Osteoblast (primary cell): ENCODE results near the gene TRIM37. TPM values are rescaled to one million over a fixed set of nuclear protein-coding genes. Genes with fewer than 3 reads are reported as not detected.

Experiments
- DNase-seq: peaks from one replicate; pipeline ENCODE4 v3.0.0; 2011; ENCODE audit warnings: low spot score, mixed read lengths; ENCODE audit not compliant: insufficient read length; ENCODE audit errors: missing footprints
- H2AFZ ChIP-seq: 2 replicates; pipeline ENCODE4 v1.6.0; 2011; ENCODE audit warnings: mild to moderate bottlenecking, low read length
- H3K27ac ChIP-seq: 2 replicates; pipeline ENCODE4 v1.5.1; 2011; ENCODE audit warnings: mild to moderate bottlenecking, low read depth, low read length, moderate library complexity
- H3K27me3 ChIP-seq: 2 replicates; pipeline ENCODE4 v1.6.0; 2012; ENCODE audit warnings: mild to moderate bottlenecking, control low read depth, inconsistent platforms, low read length, moderate library complexity; ENCODE audit not compliant: insufficient read depth
- H3K36me3 ChIP-seq: 2 replicates; pipeline ENCODE4 v1.5.1; 2011; ENCODE audit warnings: mild to moderate bottlenecking, low read length, control low read depth, moderate library complexity; ENCODE audit not compliant: insufficient read depth
- H3K4me1 ChIP-seq: 2 replicates; pipeline ENCODE4 v1.5.1; 2011; ENCODE audit warnings: mild to moderate bottlenecking, low read length, control low read depth, moderate library complexity; ENCODE audit not compliant: insufficient read depth
- H3K4me2 ChIP-seq: 2 replicates; pipeline ENCODE4 v1.6.0; 2011; ENCODE audit warnings: mild to moderate bottlenecking, low read length; ENCODE audit not compliant: insufficient read depth
- H3K4me3 ChIP-seq: fragments of 200-600 bp; sonication (generic); 3 replicates; pipeline ENCODE4 v1.5.1; 2012; ENCODE audit warnings: mild to moderate bottlenecking, low read length, inconsistent platforms; ENCODE audit not compliant: insufficient read depth
- H3K79me2 ChIP-seq: 2 replicates; pipeline ENCODE4 v1.6.0; 2012; ENCODE audit warnings: mild to moderate bottlenecking, low read length, control low read depth, inconsistent platforms; ENCODE audit not compliant: insufficient read depth
- H3K9me3 ChIP-seq: 2 replicates; pipeline ENCODE4 v1.5.1; 2011; ENCODE audit warnings: low read depth, low read length, control low read depth
- H4K20me1 ChIP-seq: 2 replicates; pipeline ENCODE4 v1.6.0; 2012; ENCODE audit warnings: mild to moderate bottlenecking, low read length, control low read depth; ENCODE audit not compliant: insufficient read depth
- CTCF ChIP-seq: IDR thresholded peaks from 2 replicates; pipeline ENCODE4 v1.5.1; 2011; ENCODE audit warnings: mild to moderate bottlenecking, low read depth, low read length, moderate library complexity; ENCODE audit errors: extremely low read depth
- total RNA-seq: library from RNA; depleted of rRNA; stranded (reverse); fragments of >200 nt; gene quantifications from 2 replicates; pipeline ENCODE4 v1.2.3, GENCODE V29; 2012

Gene TRIM37
- total RNA-seq, 1 donor: 40.5 TPM

GRCh38 chr17:59111539-59111938 is 4.9 kb upstream of the TRIM37 start:
- H4K20me1 ChIP-seq: no peaks in the 10 kb centered on the region
- H3K4me1 ChIP-seq: peaks cover 6% of the 10 kb centered on the region
- H3K4me2 ChIP-seq: no peak overlapping the region
- H3K27me3 ChIP-seq: no peaks in the 10 kb centered on the region
- no peak overlapping the region for H3K27ac ChIP-seq
- no peak for TF ChIP-seq CTCF
- H3K36me3 ChIP-seq: peaks cover 11% of the 10 kb centered on the region
- H3K79me2 ChIP-seq: peaks cover 9% of the 10 kb centered on the region
- no peaks in the 10 kb centered on the region for H3K9me3 ChIP-seq
- DNase-seq: no peak
- no peak overlapping the region for H2AFZ ChIP-seq
- no peak overlapping the region for H3K4me3 ChIP-seq

GRCh38 chr17:59110973-59111372 is 4.3 kb upstream of the TRIM37 start:
- Histone ChIP-seq H3K79me2 (peaks cover 12% of the 10 kb centered on the region), H3K4me2 (no peak overlapping the region), H3K4me3 (no peak overlapping the region), H3K27ac (no peak overlapping the region), H4K20me1 (no peaks in the 10 kb centered on the region), H2AFZ (no peak overlapping the region), H3K27me3 (no peaks in the 10 kb centered on the region), H3K9me3 (no peaks in the 10 kb centered on the region), H3K36me3 (peaks cover 11% of the 10 kb centered on the region), H3K4me1 (peaks cover 6% of the 10 kb centered on the region)
- DNase-seq: no peak
- no peak for TF ChIP-seq CTCF

- Histone ChIP-seq H3K9me3 (no peaks in the 10 kb centered on the region), H3K4me2 (no peak overlapping the region), H3K36me3 (peaks cover 11% of the 10 kb centered on the region), H3K4me1 (peaks cover 17% of the 10 kb centered on the region), H2AFZ (no peak overlapping the region), H3K79me2 (peaks cover 27% of the 10 kb centered on the region), H3K27ac (no peak overlapping the region), H3K27me3 (no peaks in the 10 kb centered on the region), H4K20me1 (no peaks in the 10 kb centered on the region), H3K4me3 (no peak overlapping the region)
- DNase-seq: no peak
- no peak for TF ChIP-seq CTCF
These were observed 1.9 kb upstream of the TRIM37 start for GRCh38 chr17:59108400-59109102.

GRCh38 chr17:59107306-59107670 is 608 bp upstream of the TRIM37 start:
- H3K9me3 ChIP-seq: no peaks in the 10 kb centered on the region
- peak overlapping the region; percentile 85 for H2AFZ ChIP-seq
- no peak for DNase-seq
- H3K4me2 ChIP-seq: peak overlapping the region; percentile 99
- TF ChIP-seq CTCF: no peak
- peaks cover 37% of the 10 kb centered on the region for H3K79me2 ChIP-seq
- H3K4me1 ChIP-seq: peaks cover 17% of the 10 kb centered on the region
- peak overlapping the region; percentile 65 for H3K27ac ChIP-seq
- H3K4me3 ChIP-seq: peak overlapping the region; percentile 79
- H3K27me3 ChIP-seq: no peaks in the 10 kb centered on the region
- no peaks in the 10 kb centered on the region for H4K20me1 ChIP-seq
- H3K36me3 ChIP-seq: peaks cover 13% of the 10 kb centered on the region
